ENCODE data around the gene VPS26B.
"Not testable (repeated sequence)": the region's sequence is repeated elsewhere in the genome, so short reads cannot be mapped to it uniquely, and the experiment has no call there.

VPS26B gene

GRCh38 chr11:134223836-134224709 lies at the start of gene VPS26B, which contains the start of gene NCAPD3:
Gene VPS26B (plus strand): TSS chr11:134224671. CDS start chr11:134225123, 452 bp downstream.
Gene NCAPD3 (minus strand): TSS chr11:134223967. CDS start chr11:134223926, 41 bp downstream.
- H3K27me3 ChIP-seq (ENCODE audit: low read depth) = no peaks in the 10 kb centered on the region
- peak; percentile 94 to 98 for DNase-seq (ENCODE audit: low spot score in 2 of 2)
- no peaks in the 10 kb centered on the region for H3K9me3 ChIP-seq
- H3K36me3 ChIP-seq (replicated peaks) = peaks cover 18% of the 10 kb centered on the region
- peak within 1 kb of the TSS; percentile 62 for H3K4me3 ChIP-seq
- in situ Hi-C loops (cut with MboI; ENCODE audit: low sequenced_read_pairs) = no loop called here
- H3K4me1 ChIP-seq = peaks cover 23% of the 10 kb centered on the region

- Histone ChIP-seq H3K27me3 (ENCODE audit: low read depth) (no peaks in the 10 kb centered on the region), H3K9me3 (no peaks in the 10 kb centered on the region), H3K36me3 (replicated peaks) (peaks cover 78% of the 10 kb centered on the region), H3K4me1 (no peaks in the 10 kb centered on the region), H3K4me3 (no peak overlapping the region)
- in situ Hi-C loops (cut with MboI; ENCODE audit: low sequenced_read_pairs) = no loop called here
- no peak for DNase-seq (ENCODE audit: low spot score in 2 of 2)
Measured at GRCh38 chr11:134176284-134176683, 48.2 kb upstream of the VPS26B start.

DNA sequence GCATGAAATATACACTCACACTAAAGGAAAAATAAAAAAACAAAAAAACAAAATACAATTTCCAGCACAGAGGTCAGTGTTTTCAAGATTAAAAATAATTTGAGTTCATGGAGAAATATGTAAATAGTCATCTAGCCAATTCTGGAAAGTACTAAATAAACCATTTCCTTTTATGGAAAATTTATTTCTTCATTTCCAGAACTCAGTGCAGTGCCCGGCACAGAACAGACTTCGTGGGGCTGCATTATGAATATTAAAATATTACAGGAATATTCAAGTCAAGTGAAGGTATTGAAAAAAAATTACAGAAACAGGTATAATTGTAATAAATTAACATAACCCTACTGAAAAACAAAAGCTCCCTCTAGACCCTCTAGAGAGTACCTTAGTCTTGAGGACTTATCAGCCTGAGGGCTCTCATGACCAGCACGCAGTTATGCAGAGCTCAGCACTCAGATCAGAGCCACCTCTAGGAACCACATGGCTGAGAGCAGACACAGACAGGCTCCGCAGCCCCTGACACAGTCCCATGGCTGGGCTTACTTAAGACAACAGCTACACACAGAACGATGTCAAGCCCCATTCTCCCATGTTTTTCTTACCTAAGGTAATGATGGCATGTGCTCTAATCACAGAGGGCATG lies 46.3 kb upstream of the VPS26B start:
- no peaks in the 10 kb centered on the region for H3K4me1 ChIP-seq
- in situ Hi-C loops (cut with MboI; ENCODE audit: low sequenced_read_pairs) = no loop called here
- H3K9me3 ChIP-seq = no peaks in the 10 kb centered on the region
- no peak overlapping the region for H3K4me3 ChIP-seq
- DNase-seq (ENCODE audit: low spot score in 2 of 2) = no peak
- peaks cover 77% of the 10 kb centered on the region for H3K36me3 ChIP-seq (replicated peaks)
- H3K27me3 ChIP-seq (ENCODE audit: low read depth) = no peaks in the 10 kb centered on the region

DNA sequence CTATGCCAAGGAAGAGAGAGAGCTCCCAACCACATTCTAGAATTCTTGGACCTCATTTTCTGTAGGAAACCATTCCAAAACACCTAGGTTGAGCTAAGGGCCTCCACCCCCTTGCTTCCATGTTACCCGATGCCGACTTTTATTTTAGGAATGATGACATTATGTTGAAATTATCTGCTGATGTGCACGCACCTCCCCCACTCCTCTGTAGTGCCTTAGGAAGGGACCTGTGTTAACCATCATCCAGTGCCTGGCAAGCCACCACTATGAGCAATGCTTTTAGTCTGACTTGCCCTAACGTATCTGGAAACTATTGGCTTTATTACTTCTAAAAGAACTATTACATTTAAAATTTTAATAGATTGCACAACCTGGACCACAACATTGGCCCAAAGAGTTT lies 42.8 kb upstream of the VPS26B start:
- Histone ChIP-seq H3K36me3 (replicated peaks) (peaks cover 76% of the 10 kb centered on the region), H3K4me1 (no peaks in the 10 kb centered on the region), H3K9me3 (no peaks in the 10 kb centered on the region), H3K27me3 (ENCODE audit: low read depth) (no peaks in the 10 kb centered on the region), H3K4me3 (no peak overlapping the region)
- in situ Hi-C loops (cut with MboI; ENCODE audit: low sequenced_read_pairs) = no loop called here
- DNase-seq (ENCODE audit: low spot score in 2 of 2) = no peak

DNA sequence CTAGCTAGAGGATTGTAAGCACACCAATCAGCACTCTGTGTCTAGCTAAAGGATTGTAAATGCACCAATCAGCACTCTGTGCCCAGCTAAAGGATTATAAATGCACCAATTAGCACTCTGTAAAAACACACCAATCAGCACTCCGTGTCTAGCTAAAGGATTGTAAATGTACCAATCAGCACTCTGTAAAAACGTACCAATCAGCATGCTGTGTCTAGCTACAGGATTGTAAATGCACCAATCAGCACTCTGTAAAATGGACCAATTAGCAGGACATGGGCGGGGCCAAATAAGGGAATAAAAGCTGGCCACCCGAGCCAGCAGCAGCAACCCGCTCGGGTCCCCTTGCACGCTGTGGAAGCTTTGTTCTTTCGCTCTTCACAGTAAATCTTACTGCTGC lies 36.4 kb upstream of the VPS26B start:
- H3K36me3 ChIP-seq (replicated peaks) = peaks cover 86% of the 10 kb centered on the region
- DNase-seq (ENCODE audit: low spot score in 2 of 2); H3K4me1 ChIP-seq; H3K4me3 ChIP-seq; in situ Hi-C loops (cut with MboI; ENCODE audit: low sequenced_read_pairs); H3K9me3 ChIP-seq; H3K27me3 ChIP-seq (ENCODE audit: low read depth): not testable (repeated sequence)

DNA sequence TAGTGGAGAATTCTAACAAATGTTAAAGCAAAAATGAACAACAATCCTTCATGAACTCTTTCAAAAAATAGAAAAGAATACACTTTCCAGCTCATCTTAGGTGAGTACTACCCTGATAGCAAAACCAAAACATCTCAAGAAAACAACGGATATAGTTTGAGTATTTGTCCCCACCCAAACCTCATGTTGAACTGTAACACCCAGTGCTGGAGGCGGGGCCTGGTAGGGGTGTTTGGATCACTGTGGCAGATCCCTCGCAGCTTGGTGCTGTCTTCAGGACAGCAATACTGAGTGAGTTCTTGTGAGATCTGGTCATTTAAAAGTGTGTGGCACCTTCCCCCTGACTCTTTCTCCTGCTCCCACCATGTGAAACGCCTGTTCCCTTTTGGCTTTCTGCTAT lies 27.7 kb upstream of the VPS26B start:
- no peak overlapping the region for H3K4me3 ChIP-seq
- in situ Hi-C loops (cut with MboI; ENCODE audit: low sequenced_read_pairs) = no loop called here
- DNase-seq (ENCODE audit: low spot score in 2 of 2) = no peak
- H3K27me3 ChIP-seq (ENCODE audit: low read depth) = no peaks in the 10 kb centered on the region
- H3K4me1 ChIP-seq = peaks cover 9% of the 10 kb centered on the region; the same call in 1 of the 2 replicates
- no peaks in the 10 kb centered on the region for H3K9me3 ChIP-seq
- peaks cover 76% of the 10 kb centered on the region for H3K36me3 ChIP-seq (replicated peaks)

DNA sequence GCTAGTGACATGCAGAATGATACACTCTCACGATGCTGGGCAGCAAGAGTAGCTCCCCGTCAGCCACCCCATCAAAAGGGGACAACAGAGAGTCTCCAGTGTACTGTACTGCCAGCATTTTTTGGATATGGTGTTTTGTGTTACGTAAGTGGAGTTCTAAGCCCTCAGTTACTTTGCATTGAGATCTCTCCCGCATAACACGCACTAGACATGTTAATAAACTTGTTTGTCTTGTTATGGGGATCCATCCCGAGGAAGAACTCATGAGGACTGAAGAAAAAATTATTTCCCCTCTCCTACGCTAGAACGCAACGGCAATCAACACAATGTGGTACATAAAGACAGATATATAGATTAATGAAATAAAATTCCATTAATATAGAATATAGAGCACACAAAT lies 24.9 kb upstream of the VPS26B start:
- Histone ChIP-seq H3K9me3 (no peaks in the 10 kb centered on the region), H3K4me1 (peaks cover 9% of the 10 kb centered on the region; the same call in 1 of the 2 replicates), H3K27me3 (ENCODE audit: low read depth) (no peaks in the 10 kb centered on the region), H3K4me3 (no peak overlapping the region), H3K36me3 (replicated peaks) (peaks cover 76% of the 10 kb centered on the region)
- no peak for DNase-seq (ENCODE audit: low spot score in 2 of 2)
- in situ Hi-C loops (cut with MboI; ENCODE audit: low sequenced_read_pairs) = no loop called here

DNA sequence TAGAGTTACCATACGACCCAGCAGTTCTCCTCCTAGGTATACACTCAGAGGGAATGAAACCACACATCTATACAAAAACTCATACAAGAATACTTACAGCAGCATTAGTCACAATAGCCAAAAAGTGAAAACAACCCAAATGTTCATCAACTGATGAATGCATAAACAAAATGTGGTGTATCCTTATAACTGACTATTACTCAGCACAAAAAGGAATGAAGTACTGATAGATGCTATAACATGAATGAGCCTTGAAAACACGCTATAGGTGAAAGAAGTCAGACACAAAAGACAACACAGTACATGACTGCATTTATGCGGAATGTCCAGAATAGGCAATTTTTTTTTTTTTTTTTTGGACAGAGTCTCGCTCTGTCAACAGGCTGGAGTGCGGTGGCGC lies 23.8 kb upstream of the VPS26B start:
- in situ Hi-C loops (cut with MboI; ENCODE audit: low sequenced_read_pairs) = no loop called here
- no peaks in the 10 kb centered on the region for H3K27me3 ChIP-seq (ENCODE audit: low read depth)
- DNase-seq (ENCODE audit: low spot score in 2 of 2) = no peak
- peaks cover 80% of the 10 kb centered on the region for H3K36me3 ChIP-seq (replicated peaks)
- no peak overlapping the region for H3K4me3 ChIP-seq
- H3K9me3 ChIP-seq = no peaks in the 10 kb centered on the region
- peaks cover 9% of the 10 kb centered on the region; the same call in 1 of the 2 replicates for H3K4me1 ChIP-seq

- Histone ChIP-seq H3K4me1 (peaks cover 12% of the 10 kb centered on the region), H3K36me3 (replicated peaks) (peaks cover 89% of the 10 kb centered on the region), H3K9me3 (no peaks in the 10 kb centered on the region), H3K27me3 (ENCODE audit: low read depth) (no peaks in the 10 kb centered on the region), H3K4me3 (no peak overlapping the region)
- DNase-seq (ENCODE audit: low spot score in 2 of 2) = no peak
- in situ Hi-C loops (cut with MboI; ENCODE audit: low sequenced_read_pairs) = no loop called here
Measured at GRCh38 chr11:134202661-134203060, 21.8 kb upstream of the VPS26B start.

GRCh38 chr11:134205729-134206128 lies 18.7 kb upstream of the VPS26B start:
- in situ Hi-C loops (cut with MboI; ENCODE audit: low sequenced_read_pairs) = no loop called here

DNA sequence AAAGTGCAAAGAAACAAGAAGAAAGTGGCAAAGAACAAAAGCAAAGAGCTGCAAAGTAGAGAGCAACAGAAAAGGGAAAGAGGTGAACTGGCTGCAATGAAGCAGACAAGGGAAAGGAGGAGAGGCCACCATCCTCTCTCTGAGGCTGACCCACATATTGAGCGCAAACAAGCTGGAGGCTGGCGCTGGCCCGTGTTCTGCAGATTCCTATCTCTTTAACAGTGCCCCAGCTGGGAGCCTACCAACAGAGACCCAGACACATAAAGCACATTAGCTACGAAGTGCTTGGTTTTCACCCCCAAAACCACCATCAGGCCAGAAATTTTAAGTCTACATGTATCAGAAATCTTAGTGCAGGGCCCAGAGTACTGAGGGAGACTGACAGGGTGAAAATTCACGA lies 18.3 kb upstream of the VPS26B start:
- Histone ChIP-seq H3K4me1 (peaks cover 11% of the 10 kb centered on the region), H3K27me3 (ENCODE audit: low read depth) (no peaks in the 10 kb centered on the region), H3K36me3 (replicated peaks) (peaks cover 93% of the 10 kb centered on the region), H3K9me3 (no peaks in the 10 kb centered on the region), H3K4me3 (no peak overlapping the region)
- DNase-seq (ENCODE audit: low spot score in 2 of 2) = no peak
- in situ Hi-C loops (cut with MboI; ENCODE audit: low sequenced_read_pairs) = no loop called here

More at GRCh38 chr11:134205729-134206128, 18.7 kb upstream of the VPS26B start:
- no peak overlapping the region for H3K4me3 ChIP-seq
- no peaks in the 10 kb centered on the region for H3K9me3 ChIP-seq
- H3K27me3 ChIP-seq (ENCODE audit: low read depth) = no peaks in the 10 kb centered on the region
- peaks cover 92% of the 10 kb centered on the region for H3K36me3 ChIP-seq (replicated peaks)
- no peak for DNase-seq (ENCODE audit: low spot score in 2 of 2)
- H3K4me1 ChIP-seq = peaks cover 8% of the 10 kb centered on the region

GRCh38 chr11:134207538-134208239 lies 16.8 kb upstream of the VPS26B start:
- peak in 1 of 2 experiments; percentile 75 for DNase-seq (ENCODE audit: low spot score in 2 of 2)
- in situ Hi-C loops (cut with MboI; ENCODE audit: low sequenced_read_pairs) = no loop called here
- H3K36me3 ChIP-seq (replicated peaks) = peaks cover 89% of the 10 kb centered on the region
- H3K4me1 ChIP-seq = peaks cover 11% of the 10 kb centered on the region
- no peaks in the 10 kb centered on the region for H3K27me3 ChIP-seq (ENCODE audit: low read depth)
- H3K9me3 ChIP-seq = no peaks in the 10 kb centered on the region
- H3K4me3 ChIP-seq = no peak overlapping the region

GRCh38 chr11:134215836-134216235 lies 8.6 kb upstream of the VPS26B start:
- no peaks in the 10 kb centered on the region for H3K27me3 ChIP-seq (ENCODE audit: low read depth)
- peaks cover 2% of the 10 kb centered on the region; the same call in 1 of the 2 replicates for H3K4me1 ChIP-seq
- no peak overlapping the region for H3K4me3 ChIP-seq
- H3K36me3 ChIP-seq (replicated peaks) = peaks cover 73% of the 10 kb centered on the region
- in situ Hi-C loops (cut with MboI; ENCODE audit: low sequenced_read_pairs) = no loop called here
- no peaks in the 10 kb centered on the region for H3K9me3 ChIP-seq
- DNase-seq (ENCODE audit: low spot score in 2 of 2) = no peak
